Uterus (tissue), 4 donors: ENCODE measurements around the gene KCNN3. TPM values are rescaled to one million over a fixed set of nuclear protein-coding genes. Genes with fewer than 3 reads are reported as not detected.

Experiments used
- DNase-seq, 2 donors: peaks; one replicate each; pipeline ENCODE4 v3.0.0-alpha.2; 2019 to 2020
- H3K27ac ChIP-seq, 2 donors: fragments of 200-600 bp; sonication (generic); 1 replicate in 1 of 2; 2 replicates in 1 of 2; pipeline ENCODE4 v1.5.1; 2016 to 2018
- H3K27me3 ChIP-seq, 2 donors: fragments of 200-600 bp; sonication (generic); one replicate each; pipeline ENCODE4 v1.5.1; 2018 to 2019; ENCODE audit warnings: control low read depth in 1 of 2
- H3K36me3 ChIP-seq, 2 donors: fragments of 200-600 bp; sonication (generic); one replicate each; pipeline ENCODE4 v1.5.1; 2019; ENCODE audit warnings: control low read depth in 1 of 2
- H3K4me1 ChIP-seq, 2 donors: fragments of 200-600 bp; sonication (generic); one replicate each; pipeline ENCODE4 v1.5.1; 2018 to 2019; ENCODE audit warnings: control low read depth in 1 of 2
- H3K4me3 ChIP-seq, 2 donors: fragments of 200-600 bp; sonication (generic); 1 replicate in 1 of 2; 2 replicates in 1 of 2; pipeline ENCODE4 v1.5.1; 2018 to 2019; ENCODE audit warnings: mild to moderate bottlenecking in 1 of 2
- H3K9me3 ChIP-seq, 2 donors: fragments of 200-600 bp; sonication (generic); one replicate each; pipeline ENCODE4 v1.5.1; 2019; ENCODE audit warnings: control low read depth in 1 of 2
- CTCF ChIP-seq, 4 experiments: fragments of 200-600 bp in 2 of 4; fragments of 450-650 bp in 2 of 4; sonication (generic) in 2 of 4; IDR thresholded peaks; one replicate each; pipeline ENCODE4 v1.5.1; 2016 to 2019; ENCODE audit warnings: antibody characterized with exemption in 4 of 4, mild to moderate bottlenecking in 2 of 4, moderate library complexity in 1 of 4
- POLR2A ChIP-seq, 2 donors: fragments of 450-650 bp; IDR thresholded peaks; one replicate each; pipeline ENCODE4 v1.6.1; 2016; ENCODE audit warnings: antibody characterized with exemption in 2 of 2, mild to moderate bottlenecking in 1 of 2, moderate library complexity in 1 of 2
- intact Hi-C: fragments of 100-400 bp; cut with DNase I; formaldehyde crosslinking; loops from one replicate; pipeline ENCODE4 v1.15.1; 2023; ENCODE audit warnings: low total_unique reads
- total RNA-seq, 4 donors: library from RNA; depleted of rRNA in 3 of 4; stranded (reverse); fragments of >200 nt in 3 of 4; gene quantifications; one replicate each; pipeline versions ENCODE4 v1.1.0 to v1.2.4, GENCODE V29; 2014 to 2023
- donor health status: DM: yes; HTN: yes; CAD: no.

Gene KCNN3
- total RNA-seq, 4 donors from 2014 or later, result 7.1 to 35.5 (median 12.1) TPM

DNA sequence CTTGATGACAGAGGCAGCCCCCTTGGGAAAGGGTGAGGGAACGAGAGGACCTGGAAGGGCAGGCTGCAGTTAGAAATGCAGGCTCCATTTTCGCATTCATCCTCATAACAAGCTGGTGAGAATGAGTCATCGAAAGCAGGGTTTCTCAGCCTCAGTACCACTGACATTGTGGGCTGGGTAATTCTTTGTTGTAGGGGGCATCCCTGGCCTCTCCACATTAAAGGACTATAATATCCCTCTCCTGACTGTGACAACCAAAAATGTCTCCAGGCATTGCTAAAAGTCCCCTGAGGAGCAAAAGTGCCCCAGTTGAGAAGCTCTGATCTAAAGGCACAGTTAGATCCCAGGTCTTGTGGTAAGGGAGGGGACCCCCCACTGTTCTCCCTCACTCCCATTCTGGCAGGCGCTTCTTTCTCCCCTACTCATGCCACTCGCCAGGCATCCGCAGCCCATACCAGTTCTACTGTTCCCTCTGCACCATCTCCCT is 20.4 kb downstream of the KCNN3 start:
- Histone ChIP-seq H3K27ac (peak overlapping the region in 1 of 2 donors; percentile 60), H3K4me3 (no peak overlapping the region), H3K9me3 (no peaks in the 10 kb centered on the region), H3K27me3 (no peaks in the 10 kb centered on the region), H3K36me3 (no peaks in the 10 kb centered on the region), H3K4me1 (peaks cover 0 to 10% of the 10 kb centered on the region in 2 donors)
- no peak for DNase-seq
- intact Hi-C loops, result no loop called here
- no peak for TF ChIP-seq CTCF (IDR thresholded peaks at IDR 0.05)
- no peak for TF ChIP-seq POLR2A (IDR thresholded peaks at IDR 0.05)

GRCh38 chr1:154848983-154849382 is 21.1 kb downstream of the KCNN3 start:
- H3K4me3 ChIP-seq, result no peak overlapping the region
- no peaks in the 10 kb centered on the region for H3K27me3 ChIP-seq
- intact Hi-C loops, result no loop called here
- H3K36me3 ChIP-seq, result no peaks in the 10 kb centered on the region
- H3K4me1 ChIP-seq, result peaks cover 0 to 10% of the 10 kb centered on the region in 2 donors
- TF ChIP-seq POLR2A (IDR thresholded peaks at IDR 0.05) (no peak), CTCF (IDR thresholded peaks at IDR 0.05) (no peak)
- DNase-seq, result no peak
- peak overlapping the region in 1 of 2 donors; percentile 60 for H3K27ac ChIP-seq
- H3K9me3 ChIP-seq, result no peaks in the 10 kb centered on the region

- TF ChIP-seq CTCF (IDR thresholded peaks at IDR 0.05) (no peak), POLR2A (IDR thresholded peaks at IDR 0.05) (no peak)
These were observed 22.2 kb downstream of the KCNN3 start for GRCh38 chr1:154847891-154848290.

GRCh38 chr1:154846565-154847442 is 23.3 kb downstream of the KCNN3 start:
- no peaks in the 10 kb centered on the region for H3K36me3 ChIP-seq
- H3K27me3 ChIP-seq, result no peaks in the 10 kb centered on the region
- no peaks in the 10 kb centered on the region for H3K9me3 ChIP-seq
- intact Hi-C loops, result no loop called here
- H3K4me3 ChIP-seq, result no peak overlapping the region
- peaks cover 0 to 10% of the 10 kb centered on the region in 2 donors for H3K4me1 ChIP-seq
- peak; percentile 49 to 55 for DNase-seq
- no peak for TF ChIP-seq POLR2A (IDR thresholded peaks at IDR 0.05)
- TF ChIP-seq CTCF (IDR thresholded peaks at IDR 0.05), result no peak
- peak overlapping the region; percentile 13 to 60 for H3K27ac ChIP-seq

More at GRCh38 chr1:154847891-154848290, 22.2 kb downstream of the KCNN3 start:
- intact Hi-C loops, result no loop called here
- Histone ChIP-seq H3K4me1 (peaks cover 0 to 10% of the 10 kb centered on the region in 2 donors), H3K27me3 (no peaks in the 10 kb centered on the region), H3K27ac (peak overlapping the region; percentile 13 to 60), H3K4me3 (no peak overlapping the region), H3K9me3 (no peaks in the 10 kb centered on the region), H3K36me3 (no peaks in the 10 kb centered on the region)
- DNase-seq, result peak; percentile 60 to 62

GRCh38 chr1:154845879-154846278 is 24.2 kb downstream of the KCNN3 start:
- H3K27me3 ChIP-seq, result no peaks in the 10 kb centered on the region
- peak overlapping the region; percentile 13 to 60 for H3K27ac ChIP-seq
- DNase-seq, result no peak
- intact Hi-C loops, result no loop called here
- no peaks in the 10 kb centered on the region for H3K9me3 ChIP-seq
- H3K4me1 ChIP-seq, result peaks cover 0 to 10% of the 10 kb centered on the region in 2 donors
- no peaks in the 10 kb centered on the region for H3K36me3 ChIP-seq
- no peak overlapping the region for H3K4me3 ChIP-seq
- TF ChIP-seq CTCF (IDR thresholded peaks at IDR 0.05), result no peak
- TF ChIP-seq POLR2A (IDR thresholded peaks at IDR 0.05), result no peak
